Activated CD4-positive, alpha-beta T cell treated with anti-CD3 and anti-CD28 coated beads, Interleukin-2, amount 50 U/mL, for 16 hours (primary cell): Measurements from ENCODE around the gene TMEM151A.

Experiments used
- DNase-seq: peaks from one replicate; pipeline ENCODE4 v3.0.0-alpha.2; 2020

Gene TMEM151A

GRCh38 chr11:66283461-66284105 is 8.1 kb upstream of the TMEM151A start:
- DNase-seq: no peak

- no peak for DNase-seq
Observed at GRCh38 chr11:66284526-66285078, 7.1 kb upstream of the TMEM151A start.

GRCh38 chr11:66285250-66285947 is 6.3 kb upstream of the TMEM151A start:
- DNase-seq: no peak

- no peak for DNase-seq
Observed at GRCh38 chr11:66286699-66287098, 5.0 kb upstream of the TMEM151A start.

- DNase-seq: no peak
Observed at GRCh38 chr11:66287211-66287888, 4.3 kb upstream of the TMEM151A start.

GRCh38 chr11:66287889-66288670 is 3.6 kb upstream of the TMEM151A start:
- no peak for DNase-seq

GRCh38 chr11:66288671-66289547 is 2.8 kb upstream of the TMEM151A start, which contains the start of gene YIF1A:
TSS of gene YIF1A (minus strand) at chr11:66289143. CDS start at chr11:66288985, 158 bp downstream.
- peak; percentile 100 for DNase-seq

- peak; percentile 81 for DNase-seq
Observed at GRCh38 chr11:66289548-66290329, 2.0 kb upstream of the TMEM151A start.

- no peak for DNase-seq
Observed at GRCh38 chr11:66290330-66290621, 1.4 kb upstream of the TMEM151A start.

GRCh38 chr11:66291303-66291705 is 390 bp upstream of the TMEM151A start:
- no peak for DNase-seq

GRCh38 chr11:66292543-66293332 is 1.0 kb downstream of the TMEM151A start:
- DNase-seq: no peak

GRCh38 chr11:66293352-66293751 is 1.7 kb downstream of the TMEM151A start:
- no peak for DNase-seq

- DNase-seq: no peak
Observed at GRCh38 chr11:66293777-66294625, 2.3 kb downstream of the TMEM151A start.

- DNase-seq: no peak
Observed at GRCh38 chr11:66294626-66295620, 3.2 kb downstream of the TMEM151A start.

GRCh38 chr11:66297610-66298009 is 5.9 kb downstream of the TMEM151A start:
- DNase-seq: no peak

GRCh38 chr11:66299186-66299585 is 7.5 kb downstream of the TMEM151A start:
- DNase-seq: no peak

GRCh38 chr11:66302656-66303055 is 11.0 kb downstream of the TMEM151A start:
- no peak for DNase-seq

GRCh38 chr11:66309475-66309874 is 17.8 kb downstream of the TMEM151A start:
- DNase-seq: no peak
